GM12864 (cell line): ENCODE measurements around the gene NEK6.

Experiments
- DNase-seq: peaks from one replicate; pipeline ENCODE4 v3.0.0-alpha.2; 2011; ENCODE audit warnings: low read depth
- H3K4me3 ChIP-seq: 2 replicates; pipeline ENCODE4 v1.5.1; 2011; ENCODE audit warnings: mild to moderate bottlenecking, low read depth, low read length, control low read depth
- CTCF ChIP-seq: IDR thresholded peaks from 2 replicates; pipeline ENCODE4 v1.5.1; 2011; ENCODE audit warnings: low read depth, mild to moderate bottlenecking, moderate library complexity, low read length, control low read depth, inconsistent platforms; ENCODE audit errors: missing control alignments

NEK6 gene

GRCh38 chr9:124345063-124345462 is 87.3 kb downstream of the NEK6 start:
- no peak for DNase-seq
- TF ChIP-seq CTCF: no peak
- H3K4me3 ChIP-seq: no peak overlapping the region

GRCh38 chr9:124345751-124346281 is 88.1 kb downstream of the NEK6 start:
- no peak for DNase-seq
- TF ChIP-seq CTCF: no peak
- H3K4me3 ChIP-seq: no peak overlapping the region

GRCh38 chr9:124346347-124347163 is 88.8 kb downstream of the NEK6 start:
- no peak for TF ChIP-seq CTCF
- H3K4me3 ChIP-seq: no peak overlapping the region
- no peak for DNase-seq

- no peak overlapping the region for H3K4me3 ChIP-seq
- DNase-seq: no peak
- TF ChIP-seq CTCF: no peak
Measured at GRCh38 chr9:124347206-124347967, 89.6 kb downstream of the NEK6 start.

GRCh38 chr9:124347968-124348358 is 90.2 kb downstream of the NEK6 start:
- DNase-seq: no peak
- H3K4me3 ChIP-seq: no peak overlapping the region
- no peak for TF ChIP-seq CTCF

GRCh38 chr9:124348363-124348762 is 90.6 kb downstream of the NEK6 start:
- DNase-seq: no peak
- no peak overlapping the region for H3K4me3 ChIP-seq
- TF ChIP-seq CTCF: no peak
